Hematopoietic multipotent progenitor cell treated with erythropoietin and hydrocortisone succinate and interleukin-3 and kit ligand, for 15 days (in vitro differentiated cells): ENCODE measurements around the gene RERE.

Source experiments
- DNase-seq: peaks from one replicate; pipeline ENCODE4 v3.0.0-alpha.2; 2015; ENCODE audit warnings: low spot score

The RERE gene

DNA sequence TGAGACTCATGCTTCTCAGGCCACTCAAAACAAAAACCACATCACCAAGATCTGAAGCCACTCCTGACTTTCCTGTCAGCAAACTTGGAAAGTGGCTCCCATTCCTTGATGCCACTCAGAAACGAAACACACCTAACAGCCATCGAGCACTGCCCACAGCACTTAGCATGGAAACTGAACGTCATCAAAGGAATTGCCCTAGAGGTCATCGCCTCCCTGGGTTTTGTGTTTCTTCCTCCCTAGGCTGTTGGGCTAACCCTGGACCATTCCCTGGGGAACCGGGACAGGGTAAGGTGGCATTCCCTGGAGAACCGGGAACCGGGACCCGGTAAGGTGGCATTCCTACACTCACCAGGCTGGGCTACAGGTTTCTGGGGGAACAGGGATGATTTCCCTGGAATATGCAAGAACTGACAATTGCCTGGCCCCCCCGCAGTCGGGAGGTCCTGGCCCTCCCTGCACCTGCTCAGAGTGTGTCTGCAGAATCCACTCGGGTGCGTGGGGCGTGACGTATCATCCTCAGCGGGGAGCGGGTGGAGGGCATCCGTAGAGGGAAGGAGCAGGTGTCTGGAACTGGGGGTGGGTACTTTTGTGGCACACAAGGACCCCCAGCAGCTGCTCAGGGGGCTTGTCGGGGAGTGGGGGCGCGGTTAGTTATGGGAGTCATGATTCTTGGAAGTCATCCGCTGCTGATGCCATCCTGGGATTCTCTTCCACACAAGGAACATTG lies 469.2 kb downstream of the RERE start:
- DNase-seq = no peak

DNA sequence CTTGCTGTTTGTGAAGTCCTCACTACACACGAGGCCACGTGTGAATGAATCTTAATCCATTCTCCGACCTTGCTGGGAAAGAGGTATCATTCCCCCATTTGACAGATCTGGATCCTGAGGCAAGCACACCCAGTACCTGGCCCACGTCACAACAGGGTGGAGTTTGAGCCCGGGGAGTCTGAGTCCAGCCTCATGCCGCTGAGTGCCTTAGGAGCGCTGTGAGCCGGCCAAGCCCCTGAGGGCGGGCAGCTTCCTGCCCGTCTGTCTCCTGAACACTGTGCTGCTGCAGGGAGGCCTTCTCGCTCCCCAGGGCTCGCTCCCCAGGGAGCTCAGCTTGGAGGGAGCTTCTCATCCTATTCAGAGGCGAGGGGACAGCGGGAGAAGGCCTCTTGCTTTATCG lies 469.8 kb downstream of the RERE start:
- no peak for DNase-seq

GRCh38 chr1:8345621-8346415 lies 471.6 kb downstream of the RERE start:
- DNase-seq = no peak

- DNase-seq = no peak
Observed at GRCh38 chr1:8344893-8345507, 472.4 kb downstream of the RERE start.

GRCh38 chr1:8343464-8344001 lies 473.9 kb downstream of the RERE start:
- no peak for DNase-seq

- DNase-seq = no peak
Observed at GRCh38 chr1:8343044-8343443, 474.4 kb downstream of the RERE start.

DNA sequence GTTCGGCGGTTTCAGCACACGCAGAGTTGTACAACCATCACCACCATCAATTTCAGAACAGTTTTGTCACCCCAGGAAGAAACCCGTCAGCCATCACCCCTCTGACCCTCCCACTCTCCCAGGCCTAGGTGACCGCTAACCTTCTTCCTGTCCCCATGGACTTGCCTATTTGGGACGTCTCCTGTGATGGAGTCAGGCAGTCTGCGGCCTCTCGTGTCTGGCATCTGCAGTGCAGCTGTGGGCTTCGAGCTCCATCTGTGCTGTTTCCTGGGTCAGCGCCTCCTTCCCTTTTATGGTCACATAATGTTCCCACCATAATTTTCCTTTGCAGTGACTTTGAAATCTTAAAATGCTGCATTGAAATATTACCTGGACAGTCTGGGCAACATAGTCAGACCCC lies 475.1 kb downstream of the RERE start:
- no peak for DNase-seq

DNA sequence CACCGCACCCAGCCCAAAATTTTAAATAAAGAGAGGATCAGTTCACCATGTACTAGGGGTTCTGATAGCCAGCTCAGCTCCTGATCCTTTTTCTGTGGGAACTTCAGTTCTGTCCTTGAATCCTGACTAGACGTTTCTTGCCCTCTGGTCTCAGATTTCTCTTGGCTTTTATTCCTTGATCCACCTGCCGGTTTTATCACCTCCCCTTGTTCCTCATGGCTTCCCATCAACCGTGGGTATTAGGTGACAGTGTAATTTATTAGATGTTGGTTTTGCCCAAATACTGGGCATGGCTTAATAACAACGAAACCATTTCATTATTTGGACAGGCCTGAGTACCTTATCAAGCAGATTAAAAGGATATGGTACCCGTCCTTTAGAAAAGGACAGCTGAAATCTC lies 477.0 kb downstream of the RERE start:
- DNase-seq = no peak

DNA sequence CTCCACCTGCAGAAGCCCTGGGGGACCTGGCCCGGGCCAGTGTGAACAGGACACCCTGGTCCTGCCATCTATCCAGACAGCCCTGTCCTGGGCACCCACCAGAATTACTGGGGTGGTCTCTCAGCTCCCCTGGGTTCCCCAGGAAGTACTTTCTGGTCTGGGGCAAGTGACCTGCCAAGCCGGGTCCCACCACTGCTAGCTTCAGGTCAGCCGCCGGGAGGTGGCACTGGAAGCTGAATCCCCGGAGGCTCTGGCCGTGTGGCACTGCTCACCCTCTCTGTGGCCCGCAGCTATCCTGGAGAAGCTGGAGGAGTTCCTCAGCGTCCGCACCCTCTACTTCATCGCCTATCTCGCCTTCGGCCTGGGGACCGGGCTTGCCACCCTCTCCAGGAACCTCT lies 478.2 kb downstream of the RERE start:
- no peak for DNase-seq

DNA sequence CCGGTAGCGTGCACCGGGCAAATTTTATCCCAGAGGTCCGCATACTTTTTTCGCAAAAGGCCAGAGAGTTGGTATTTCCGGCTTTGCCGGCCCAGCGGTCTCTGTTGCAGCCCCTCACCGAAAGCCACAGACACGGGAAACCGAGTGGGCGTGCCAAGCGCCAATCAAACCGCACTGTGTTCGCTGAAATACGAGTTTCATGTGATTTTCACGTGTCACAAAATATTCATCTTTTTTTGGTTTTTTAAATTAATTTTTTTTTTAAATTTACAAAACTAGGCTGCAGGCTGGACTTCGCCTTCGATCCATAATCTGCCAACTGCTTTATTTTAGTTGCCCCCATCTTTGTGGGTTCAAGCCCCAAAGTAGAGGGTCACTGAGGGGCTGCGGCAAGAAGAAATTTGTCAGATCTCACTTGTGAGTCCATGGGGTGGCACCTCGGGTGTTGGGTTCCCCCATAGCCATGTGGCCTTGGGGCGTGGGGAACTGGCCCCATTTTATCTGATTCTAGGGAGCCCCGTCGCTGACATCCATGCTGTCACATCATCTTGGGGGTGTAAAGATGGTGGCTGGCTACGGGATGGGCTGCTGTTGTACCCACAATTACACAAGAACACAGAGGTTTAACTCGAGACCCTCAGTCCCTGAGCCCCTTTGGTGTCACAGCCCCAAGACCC lies 478.8 kb downstream of the RERE start:
- DNase-seq = no peak

DNA sequence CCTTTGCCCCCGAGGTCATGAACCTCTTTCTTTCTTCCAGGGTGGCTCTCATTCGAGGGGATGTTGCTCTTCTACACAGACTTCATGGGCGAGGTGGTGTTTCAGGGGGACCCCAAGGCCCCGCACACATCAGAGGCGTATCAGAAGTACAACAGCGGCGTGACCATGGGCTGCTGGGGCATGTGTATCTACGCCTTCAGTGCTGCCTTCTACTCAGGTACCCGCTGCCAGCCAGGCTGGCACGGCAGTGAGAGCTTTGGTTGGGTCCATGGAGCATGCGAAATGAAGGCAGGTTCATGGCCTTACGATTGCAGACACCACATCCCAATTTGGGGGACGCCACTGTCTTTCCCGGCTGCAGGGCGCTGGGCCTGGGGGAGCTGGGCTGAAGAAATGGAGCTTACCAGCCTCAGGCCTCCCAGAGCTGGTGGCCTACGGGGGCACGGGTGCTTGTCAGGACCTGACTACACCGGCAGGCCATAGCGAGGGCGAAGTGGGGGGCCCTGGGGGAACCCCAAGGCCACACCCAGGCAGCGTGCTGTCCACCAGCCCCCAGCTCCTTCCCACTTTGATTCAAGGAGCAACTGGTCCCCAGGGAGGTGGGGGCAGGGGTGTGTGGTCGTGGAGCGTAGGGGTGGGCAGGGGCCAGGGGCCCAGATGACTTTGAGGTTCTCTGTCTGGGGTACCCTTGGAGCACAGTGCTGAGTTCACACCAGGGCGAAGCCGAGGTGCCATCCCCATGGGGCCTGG lies 479.5 kb downstream of the RERE start:
- no peak for DNase-seq

DNA sequence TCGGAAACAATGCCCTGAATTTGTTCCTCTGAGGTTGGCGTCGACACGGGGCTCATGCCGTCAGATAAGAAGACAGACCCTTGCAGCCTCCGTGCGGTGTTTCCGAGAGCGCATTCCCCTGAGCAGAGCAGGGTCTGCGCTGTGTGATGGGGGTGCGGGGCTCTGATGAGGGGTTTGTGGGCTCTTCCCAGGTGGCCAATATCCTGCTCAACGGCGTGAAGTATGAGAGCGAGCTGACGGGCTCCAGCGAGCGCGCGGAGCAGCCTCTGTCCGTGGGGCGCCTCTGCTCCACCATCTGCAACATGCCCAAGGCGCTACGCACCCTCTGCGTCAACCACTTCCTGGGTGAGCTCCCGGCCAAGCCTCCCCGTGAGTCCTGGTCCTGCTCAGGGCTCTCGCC lies 482.2 kb downstream of the RERE start:
- no peak for DNase-seq

- no peak for DNase-seq
Observed at GRCh38 chr1:8334106-8334851, 483.2 kb downstream of the RERE start.

DNA sequence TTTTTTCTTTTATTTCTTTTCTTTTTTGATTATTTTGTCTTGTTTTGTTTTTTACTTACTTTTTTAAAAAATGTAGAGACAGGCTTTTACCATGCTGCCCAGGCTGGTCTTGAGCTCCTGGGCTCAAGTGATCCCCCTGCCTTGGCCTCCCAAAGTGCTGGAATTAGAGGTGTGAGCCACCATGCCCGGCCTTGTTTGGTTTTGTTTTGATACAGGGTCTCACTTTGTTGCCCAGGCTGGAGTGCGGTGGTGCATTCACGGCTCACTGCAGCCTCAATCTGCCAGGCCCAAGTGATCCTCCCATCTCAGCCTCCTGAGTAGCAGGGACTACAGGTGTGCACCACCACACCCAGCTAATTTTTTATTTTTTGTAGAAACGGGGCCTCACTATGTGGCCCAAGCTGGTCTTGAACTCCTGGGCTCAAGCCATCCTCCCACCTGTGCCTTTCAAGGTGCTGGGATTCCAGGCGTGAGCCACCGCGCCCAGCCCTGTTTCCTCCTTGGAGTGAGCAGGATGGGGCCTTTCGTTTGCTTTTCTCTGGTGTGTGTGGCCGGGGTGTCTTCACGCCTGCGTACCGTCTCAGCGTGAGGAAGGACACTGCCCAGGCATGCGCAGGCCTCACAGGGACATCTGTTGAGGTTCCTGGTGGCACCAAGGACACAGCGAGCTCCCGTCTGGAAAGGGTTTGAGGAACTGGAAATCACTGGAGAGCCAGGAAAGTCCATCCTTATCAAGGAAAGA lies 484.0 kb downstream of the RERE start:
- DNase-seq = no peak

- DNase-seq = no peak
Observed at GRCh38 chr1:8332806-8333205, 484.6 kb downstream of the RERE start.

DNA sequence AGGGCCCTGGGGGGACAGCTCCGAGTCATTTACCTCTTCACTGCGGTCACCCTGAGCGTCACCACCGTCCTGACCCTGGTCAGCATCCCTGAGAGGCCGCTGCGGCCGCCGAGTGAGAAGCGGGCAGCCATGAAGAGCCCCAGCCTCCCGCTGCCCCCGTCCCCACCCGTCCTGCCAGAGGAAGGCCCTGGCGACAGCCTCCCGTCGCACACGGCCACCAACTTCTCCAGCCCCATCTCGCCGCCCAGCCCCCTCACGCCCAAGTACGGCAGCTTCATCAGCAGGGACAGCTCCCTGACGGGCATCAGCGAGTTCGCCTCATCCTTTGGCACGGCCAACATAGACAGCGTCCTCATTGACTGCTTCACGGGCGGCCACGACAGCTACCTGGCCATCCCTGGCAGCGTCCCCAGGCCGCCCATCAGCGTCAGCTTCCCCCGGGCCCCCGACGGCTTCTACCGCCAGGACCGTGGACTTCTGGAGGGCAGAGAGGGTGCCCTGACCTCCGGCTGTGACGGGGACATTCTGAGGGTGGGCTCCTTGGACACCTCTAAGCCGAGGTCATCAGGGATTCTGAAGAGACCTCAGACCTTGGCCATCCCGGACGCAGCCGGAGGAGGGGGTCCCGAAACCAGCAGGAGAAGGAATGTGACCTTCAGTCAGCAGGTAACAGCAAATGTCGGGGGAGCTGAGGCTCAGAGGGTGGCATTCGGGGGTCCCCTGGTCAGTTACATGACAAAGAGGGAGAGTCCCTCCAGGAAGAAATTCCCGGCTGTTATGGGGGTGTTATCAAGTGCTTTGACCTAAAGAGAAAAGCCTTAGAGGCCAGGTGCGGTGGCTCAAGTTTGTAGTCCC lies 486.9 kb downstream of the RERE start:
- no peak for DNase-seq

GRCh38 chr1:8329858-8330257 lies 487.6 kb downstream of the RERE start:
- no peak for DNase-seq

DNA sequence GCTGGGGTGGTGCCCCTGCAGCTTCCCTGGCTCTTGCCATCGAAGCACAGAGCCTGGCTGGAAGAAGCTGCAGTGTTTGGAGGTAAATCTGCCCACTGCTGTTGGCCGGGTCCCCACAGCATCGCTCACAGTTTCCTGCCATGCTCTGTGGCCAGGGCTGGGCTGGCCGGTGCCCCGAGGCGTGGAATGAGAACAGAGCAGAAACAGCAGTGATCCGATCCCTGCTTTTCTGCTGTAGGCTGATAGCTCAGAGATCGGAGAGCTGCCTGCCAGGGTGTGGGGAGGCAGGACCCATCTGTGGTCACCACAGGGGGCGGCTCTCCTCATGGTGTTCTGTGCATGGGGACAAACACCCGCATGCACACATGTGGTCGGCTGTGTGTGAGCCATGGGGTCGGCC lies 488.0 kb downstream of the RERE start:
- no peak for DNase-seq

GRCh38 chr1:8328271-8328670 lies 489.2 kb downstream of the RERE start:
- no peak for DNase-seq
